Breast epithelium (tissue), 3 donors: ENCODE data around the gene FDX1.

Experiments used
- POLR2A ChIP-seq: fragments of 450-650 bp; IDR thresholded peaks from one replicate; pipeline ENCODE4 v1.6.1; 2016; ENCODE audit warnings: antibody characterized with exemption, mild to moderate bottlenecking, moderate library complexity
- TF ChIP-seq, protein P1 (sequence below), 3 donors: fragments of 450-650 bp; IDR thresholded peaks; one replicate each; pipeline ENCODE4 v1.5.1; 2016 to 2017; ENCODE audit warnings: antibody characterized with exemption in 3 of 3, mild to moderate bottlenecking in 3 of 3, moderate library complexity in 3 of 3

DNA sequence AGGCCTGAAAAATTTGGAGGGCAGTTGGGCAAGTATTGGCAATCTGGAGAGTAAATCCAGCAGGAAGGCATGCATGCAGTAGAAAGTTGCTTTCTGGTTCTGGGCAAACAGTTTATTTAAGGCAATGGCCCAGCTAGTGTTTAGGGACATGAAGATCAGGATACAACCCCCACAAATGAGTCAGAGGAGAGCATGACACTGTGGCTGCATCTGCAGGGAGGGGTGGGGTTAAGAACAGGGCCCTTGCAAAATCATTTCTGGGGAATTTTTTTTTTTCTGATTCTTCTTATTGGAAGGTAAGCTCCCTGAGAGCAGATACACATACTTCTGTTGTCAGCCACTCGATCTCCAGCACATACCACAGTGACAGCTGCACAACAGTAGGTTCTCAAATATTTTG is 61.1 kb downstream of the FDX1 start:
- no peak for TF ChIP-seq POLR2A
- TF ChIP-seq, protein P1, sequence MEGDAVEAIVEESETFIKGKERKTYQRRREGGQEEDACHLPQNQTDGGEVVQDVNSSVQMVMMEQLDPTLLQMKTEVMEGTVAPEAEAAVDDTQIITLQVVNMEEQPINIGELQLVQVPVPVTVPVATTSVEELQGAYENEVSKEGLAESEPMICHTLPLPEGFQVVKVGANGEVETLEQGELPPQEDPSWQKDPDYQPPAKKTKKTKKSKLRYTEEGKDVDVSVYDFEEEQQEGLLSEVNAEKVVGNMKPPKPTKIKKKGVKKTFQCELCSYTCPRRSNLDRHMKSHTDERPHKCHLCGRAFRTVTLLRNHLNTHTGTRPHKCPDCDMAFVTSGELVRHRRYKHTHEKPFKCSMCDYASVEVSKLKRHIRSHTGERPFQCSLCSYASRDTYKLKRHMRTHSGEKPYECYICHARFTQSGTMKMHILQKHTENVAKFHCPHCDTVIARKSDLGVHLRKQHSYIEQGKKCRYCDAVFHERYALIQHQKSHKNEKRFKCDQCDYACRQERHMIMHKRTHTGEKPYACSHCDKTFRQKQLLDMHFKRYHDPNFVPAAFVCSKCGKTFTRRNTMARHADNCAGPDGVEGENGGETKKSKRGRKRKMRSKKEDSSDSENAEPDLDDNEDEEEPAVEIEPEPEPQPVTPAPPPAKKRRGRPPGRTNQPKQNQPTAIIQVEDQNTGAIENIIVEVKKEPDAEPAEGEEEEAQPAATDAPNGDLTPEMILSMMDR (IDR thresholded peaks at IDR 0.05): no peak
